HEK293 (cell line): ENCODE data around the gene ARHGEF4.

ENCODE experiments used
- CTCF ChIA-PET: fragments of 350-600 bp; formaldehyde crosslinking; extraction: SDS; loops from one replicate; lab custom pipeline; 2021; ENCODE audit warnings: antibody characterized with exemption; lab: Yijun Ruan, JAX
- POLR2A ChIA-PET: fragments of 300-600 bp; formaldehyde crosslinking; extraction: SDS; loops from one replicate; lab custom pipeline; 2020; ENCODE audit warnings: antibody characterized with exemption, inconsistent platforms; lab: Yijun Ruan, JAX
- H3K27ac ChIP-seq: fragments of 200-500 bp; sonication (Bioruptor generic); 2 replicates; pipeline ENCODE4 v1.5.1; 2014; ENCODE audit warnings: low read depth, low read length, control low read depth, inconsistent platforms; ENCODE audit errors: extremely low read depth
- H3K36me3 ChIP-seq, 2 experiments: fragments of 200-500 bp in 1 of 2; sonication (Bioruptor generic) in 1 of 2; 1 replicate in 1 of 2; 2 replicates in 1 of 2; pipeline ENCODE4 v1.5.1; 2014 to 2017; ENCODE audit warnings: inconsistent platforms in 2 of 2, low read length in 2 of 2; ENCODE audit not compliant: control insufficient read depth in 2 of 2, insufficient read depth in 1 of 2
- H3K4me1 ChIP-seq: fragments of 200-500 bp; sonication (Bioruptor generic); 2 replicates; pipeline ENCODE4 v1.5.1; 2014; ENCODE audit warnings: mild to moderate bottlenecking, low read length, inconsistent platforms; ENCODE audit not compliant: control insufficient read depth, insufficient read depth
- H3K4me3 ChIP-seq: 2 replicates; pipeline ENCODE4 v1.5.1; 2011; ENCODE audit warnings: low read depth, mild to moderate bottlenecking, control low read depth, low read length, moderate library complexity
- H3K9me3 ChIP-seq: fragments of 200-500 bp; sonication (Bioruptor generic); 2 replicates; pipeline ENCODE4 v1.5.1; 2014; ENCODE audit warnings: low read depth, low read length, inconsistent platforms; ENCODE audit not compliant: control insufficient read depth, insufficient read depth
- BCL6B ChIP-seq: fragments of 450-650 bp; formaldehyde crosslinking; IDR thresholded peaks from 2 replicates; pipeline ENCODE4 v1.5.1; 2017; ENCODE audit warnings: missing biosample characterization, missing genetic modification characterization
- CTCF ChIP-seq: fragments of 450-650 bp; formaldehyde crosslinking; IDR thresholded peaks from 2 replicates; pipeline ENCODE4 v1.5.1; 2016; ENCODE audit warnings: missing biosample characterization, missing genetic modification characterization
- GLI2 ChIP-seq: fragments of 450-650 bp; formaldehyde crosslinking; IDR thresholded peaks from 2 replicates; pipeline ENCODE4; 2017; ENCODE audit warnings: missing biosample characterization, missing genetic modification characterization, low read depth, borderline replicate concordance
- HOXD13 ChIP-seq: sonication (generic); formaldehyde crosslinking; IDR thresholded peaks from 2 replicates; pipeline ENCODE4 v1.8.0; 2022; ENCODE audit warnings: missing genetic modification reagents, borderline replicate concordance
- KLF16 ChIP-seq: fragments of 450-650 bp; formaldehyde crosslinking; IDR thresholded peaks from 2 replicates; pipeline ENCODE4 v1.5.1; 2017; ENCODE audit warnings: missing biosample characterization, missing genetic modification characterization
- ZFP41 ChIP-seq: fragments of 450-650 bp; formaldehyde crosslinking; IDR thresholded peaks from 2 replicates; pipeline ENCODE4 v1.5.1; 2016; ENCODE audit warnings: missing biosample characterization, missing genetic modification characterization, borderline replicate concordance
- ZNF146 ChIP-seq: fragments of 450-650 bp; formaldehyde crosslinking; IDR thresholded peaks from 2 replicates; pipeline ENCODE4 v1.5.1; 2016; ENCODE audit warnings: missing biosample characterization, missing genetic modification characterization
- ZNF184 ChIP-seq: fragments of 450-650 bp; IDR thresholded peaks from 2 replicates; pipeline ENCODE4 v1.5.1; 2018; ENCODE audit warnings: missing biosample characterization, mild to moderate bottlenecking, missing genetic modification characterization
- ZNF26 ChIP-seq: fragments of 450-650 bp; formaldehyde crosslinking; IDR thresholded peaks from 2 replicates; pipeline ENCODE4 v1.5.1; 2016; ENCODE audit warnings: missing biosample characterization, missing genetic modification characterization
- ZNF292 ChIP-seq: fragments of 450-650 bp; formaldehyde crosslinking; IDR thresholded peaks from 2 replicates; pipeline ENCODE4 v1.5.1; 2016; ENCODE audit warnings: low read depth, missing biosample characterization, missing genetic modification characterization, borderline replicate concordance
- ZNF335 ChIP-seq: fragments of 450-650 bp; formaldehyde crosslinking; conservative IDR thresholded peaks from 2 replicates; pipeline ENCODE4 v1.5.1; 2016; ENCODE audit warnings: missing biosample characterization, missing genetic modification characterization
- ZNF362 ChIP-seq: fragments of 450-650 bp; formaldehyde crosslinking; IDR thresholded peaks from 2 replicates; pipeline ENCODE4 v1.5.1; 2016; ENCODE audit warnings: missing biosample characterization, missing genetic modification characterization
- ZNF488 ChIP-seq: fragments of 450-650 bp; formaldehyde crosslinking; IDR thresholded peaks from 2 replicates; pipeline ENCODE4 v1.5.1; 2016; ENCODE audit warnings: missing biosample characterization, missing genetic modification characterization
- ZNF513 ChIP-seq: fragments of 450-650 bp; IDR thresholded peaks from 2 replicates; pipeline ENCODE4 v1.5.1; 2018; ENCODE audit warnings: missing biosample characterization, missing genetic modification characterization
- ZNF544 ChIP-seq: fragments of 450-650 bp; formaldehyde crosslinking; IDR thresholded peaks from 2 replicates; pipeline ENCODE4 v1.5.0; 2017; ENCODE audit warnings: missing biosample characterization, missing genetic modification characterization
- ZNF555 ChIP-seq: fragments of 450-650 bp; formaldehyde crosslinking; conservative IDR thresholded peaks from 2 replicates; pipeline ENCODE4 v1.5.1; 2017; ENCODE audit warnings: missing biosample characterization, mild to moderate bottlenecking, missing genetic modification characterization, inconsistent platforms
- ZNF560 ChIP-seq: fragments of 450-650 bp; formaldehyde crosslinking; IDR thresholded peaks from 2 replicates; pipeline ENCODE4 v1.5.1; 2017; ENCODE audit warnings: missing biosample characterization, missing genetic modification characterization, borderline replicate concordance
- ZNF623 ChIP-seq: fragments of 450-650 bp; formaldehyde crosslinking; IDR thresholded peaks from 2 replicates; pipeline ENCODE4 v1.5.1; 2016; ENCODE audit warnings: missing biosample characterization, missing genetic modification characterization
- ZNF654 ChIP-seq: fragments of 450-650 bp; formaldehyde crosslinking; IDR thresholded peaks from 2 replicates; pipeline ENCODE4 v1.5.1; 2016; ENCODE audit warnings: low read depth, missing biosample characterization, missing genetic modification characterization
- ZNF776 ChIP-seq: fragments of 450-650 bp; formaldehyde crosslinking; IDR thresholded peaks from 2 replicates; pipeline ENCODE4 v1.5.0; 2017; ENCODE audit warnings: missing biosample characterization, missing genetic modification characterization, borderline replicate concordance
- ZNF837 ChIP-seq: fragments of 450-650 bp; formaldehyde crosslinking; IDR thresholded peaks from 2 replicates; pipeline ENCODE4 v1.5.1; 2016; ENCODE audit warnings: missing biosample characterization, missing genetic modification characterization
- ZSCAN16 ChIP-seq: fragments of 450-650 bp; formaldehyde crosslinking; IDR thresholded peaks from 2 replicates; pipeline ENCODE4 v1.5.1; 2016; ENCODE audit warnings: missing biosample characterization, missing genetic modification characterization

ARHGEF4 gene

GRCh38 chr2:130887643-130888042 lies 50.9 kb downstream of the ARHGEF4 start:
- CTCF ChIA-PET = no interaction called here
- POLR2A ChIA-PET = no interaction called here
- Histone ChIP-seq H3K36me3 (no peaks in the 10 kb centered on the region), H3K4me3 (no peak overlapping the region), H3K27ac (no peak overlapping the region), H3K4me1 (no peaks in the 10 kb centered on the region), H3K9me3 (no peaks in the 10 kb centered on the region)
- TF ChIP-seq ZNF555 (tag by site-specific recombination) (no peak), CTCF (tag by site-specific recombination) (no peak), ZNF837 (tag by site-specific recombination) (no peak), ZNF544 (tag by site-specific recombination) (no peak), GLI2 (no peak), ZNF654 (tag by site-specific recombination) (no peak), ZNF335 (no peak), ZNF513 (no peak), ZNF776 (tag by site-specific recombination) (no peak), HOXD13 (no peak)

- no peak overlapping the region for H3K4me3 ChIP-seq
- ChIA-PET POLR2A (no interaction called here), CTCF (interaction anchor here (1.0 to 3.4 kb wide), 3 partner anchors 17 to 94 kb away, joined by 3 to 15 read pairs (median 5); no protein-coding TSS in a partner anchor)
- no peak overlapping the region for H3K27ac ChIP-seq
- H3K36me3 ChIP-seq = no peaks in the 10 kb centered on the region
- H3K4me1 ChIP-seq = no peaks in the 10 kb centered on the region
- TF ChIP-seq ZNF26 (tag by site-specific recombination) = no peak
- H3K9me3 ChIP-seq = no peaks in the 10 kb centered on the region
Observed at GRCh38 chr2:130890941-130891669, 54.4 kb downstream of the ARHGEF4 start.

GRCh38 chr2:130891966-130892365 lies 55.3 kb downstream of the ARHGEF4 start:
- Histone ChIP-seq H3K27ac (no peak overlapping the region), H3K36me3 (no peaks in the 10 kb centered on the region), H3K9me3 (no peaks in the 10 kb centered on the region), H3K4me3 (no peak overlapping the region), H3K4me1 (no peaks in the 10 kb centered on the region)
- POLR2A ChIA-PET = no interaction called here
- CTCF ChIA-PET = interaction anchor here (1.5 to 3.4 kb wide), 2 partner anchors 18 to 29 kb away, joined by 5 to 15 read pairs; no protein-coding TSS in a partner anchor
- TF ChIP-seq ZNF292 = no peak
- no peak for TF ChIP-seq ZNF560
- TF ChIP-seq ZSCAN16 (tag by site-specific recombination) = no peak
- no peak for TF ChIP-seq ZFP41
- TF ChIP-seq BCL6B (tag by site-specific recombination) = no peak
- TF ChIP-seq ZNF362 = no peak
- no peak for TF ChIP-seq KLF16 (tag by site-specific recombination)
- no peak for TF ChIP-seq ZNF623
- TF ChIP-seq ZNF488 (tag by site-specific recombination) = no peak
- TF ChIP-seq GLI2 = no peak
- no peak for TF ChIP-seq ZNF184
- no peak for TF ChIP-seq ZNF146 (tag by site-specific recombination)
